AG10803 (cell line): ENCODE measurements around the gene CDON.

Experiments used
- DNase-seq: peaks from one replicate; pipeline ENCODE4 v3.0.0; 2010; ENCODE audit warnings: low read depth
- H3K4me3 ChIP-seq: 2 replicates; pipeline ENCODE4 v1.5.1; 2011; ENCODE audit warnings: mild to moderate bottlenecking, low read length, control low read depth
- CTCF ChIP-seq: conservative IDR thresholded peaks from 2 replicates; pipeline ENCODE4 v1.5.1; 2011; ENCODE audit warnings: mild to moderate bottlenecking, low read length, control low read depth, inconsistent platforms

Gene CDON

GRCh38 chr11:125931116-125931515 lies 131.6 kb downstream of the CDON start:
- DNase-seq = no peak
- TF ChIP-seq CTCF = no peak
- no peak overlapping the region for H3K4me3 ChIP-seq

- no peak overlapping the region for H3K4me3 ChIP-seq
- TF ChIP-seq CTCF = no peak
- no peak for DNase-seq
Measured at GRCh38 chr11:125930076-125930450, 132.6 kb downstream of the CDON start.

- TF ChIP-seq CTCF = no peak
- H3K4me3 ChIP-seq = no peak overlapping the region
- no peak for DNase-seq
Measured at GRCh38 chr11:125929445-125930075, 133.1 kb downstream of the CDON start.

GRCh38 chr11:125926682-125927081 lies 136.0 kb downstream of the CDON start:
- DNase-seq = no peak
- TF ChIP-seq CTCF = no peak
- no peak overlapping the region for H3K4me3 ChIP-seq

- H3K4me3 ChIP-seq = no peak overlapping the region
- no peak for TF ChIP-seq CTCF
- no peak for DNase-seq
Measured at GRCh38 chr11:125925804-125926203, 136.9 kb downstream of the CDON start.

GRCh38 chr11:125925247-125925740 lies 137.4 kb downstream of the CDON start:
- DNase-seq = no peak
- no peak overlapping the region for H3K4me3 ChIP-seq
- TF ChIP-seq CTCF = no peak

- no peak for TF ChIP-seq CTCF
- no peak overlapping the region for H3K4me3 ChIP-seq
- no peak for DNase-seq
Measured at GRCh38 chr11:125924384-125925007, 138.2 kb downstream of the CDON start.
